Calu3 (cell line): ENCODE measurements around the gene CORO6. TPM values are rescaled to one million over a fixed set of nuclear protein-coding genes. Genes with fewer than 3 reads are reported as not detected.

Source experiments
- BruUV-seq: library from RNA; stranded (reverse); fragments of 400-500 nt; replicated peaks from 2 replicates; lab custom pipeline; 2021; lab: Mats Ljungman, UMichigan
- CTCF ChIA-PET: fragments of 300-600 bp; sonication (Branson Sonifier 250); formaldehyde crosslinking; loops from one replicate; lab custom pipeline; 2022; ENCODE audit warnings: antibody characterized with exemption; lab: Charles Lee
- DNase-seq: peaks from one replicate; pipeline ENCODE4 v3.0.0; 2022
- H3K27ac Mint-ChIP-seq: one replicate; pipeline ENCODE4 v1.8.0; 2022; ENCODE audit warnings: mixed read lengths; ENCODE audit not compliant: unreplicated experiment
- H3K27me3 Mint-ChIP-seq: one replicate; pipeline ENCODE4 v1.8.0; 2022; ENCODE audit warnings: mixed read lengths; ENCODE audit not compliant: unreplicated experiment
- H3K36me3 Mint-ChIP-seq: one replicate; pipeline ENCODE4 v1.8.0; 2022; ENCODE audit warnings: mild to moderate bottlenecking, moderate library complexity, mixed read lengths; ENCODE audit not compliant: insufficient read depth, unreplicated experiment
- H3K4me1 Mint-ChIP-seq: one replicate; pipeline ENCODE4 v1.8.0; 2022; ENCODE audit warnings: mild to moderate bottlenecking, low read depth, mixed read lengths; ENCODE audit not compliant: unreplicated experiment
- H3K4me3 Mint-ChIP-seq: one replicate; pipeline ENCODE4 v1.8.0; 2022; ENCODE audit warnings: mild to moderate bottlenecking, low read depth, moderate library complexity, mixed read lengths; ENCODE audit not compliant: unreplicated experiment
- H3K9me3 Mint-ChIP-seq: one replicate; pipeline ENCODE4 v1.8.0; 2022; ENCODE audit warnings: low read depth, mixed read lengths; ENCODE audit not compliant: unreplicated experiment
- CTCF ChIP-seq: fragments of 200-600 bp; IDR thresholded peaks from one replicate; pipeline ENCODE4 v1.8.0; 2022; ENCODE audit warnings: antibody characterized with exemption; ENCODE audit not compliant: unreplicated experiment
- intact Hi-C: fragments of 100-400 bp; cut with micrococcal nuclease; formaldehyde crosslinking; loops from one replicate; pipeline ENCODE4 v1.10.0; 2022; ENCODE audit not compliant: unreplicated experiment
- total RNA-seq: library from RNA; stranded (reverse); gene quantifications from 2 replicates; pipeline ENCODE4 v1.2.3, GENCODE V29; 2022

The CORO6 gene
- total RNA-seq, 1 experiment from 2014 or later, result 0.47 TPM

GRCh38 chr17:29611351-29612093 is 11.2 kb downstream of the CORO6 start:
- BruUV-seq, result no TSS peak
- intact Hi-C loops, result no loop called here
- DNase-seq, result no peak
- Mint-ChIP-seq H3K4me3 (no peak overlapping the region), H3K27ac (no peak overlapping the region), H3K36me3 (peaks cover 11% of the 10 kb centered on the region), H3K4me1 (peaks cover 14% of the 10 kb centered on the region), H3K27me3 (peaks cover 15% of the 10 kb centered on the region), H3K9me3 (no peaks in the 10 kb centered on the region)
- no peak for TF ChIP-seq CTCF
- CTCF ChIA-PET, result no interaction called here

- H3K27ac Mint-ChIP-seq, result no peak overlapping the region
- CTCF ChIA-PET, result no interaction called here
- no peaks in the 10 kb centered on the region for H3K9me3 Mint-ChIP-seq
- BruUV-seq, result no TSS peak
- no peak overlapping the region for H3K4me3 Mint-ChIP-seq
- intact Hi-C loops, result no loop called here
- H3K4me1 Mint-ChIP-seq, result peaks cover 7% of the 10 kb centered on the region
- DNase-seq, result no peak
- peaks cover 4% of the 10 kb centered on the region for H3K27me3 Mint-ChIP-seq
- no peak for TF ChIP-seq CTCF
- peaks cover 5% of the 10 kb centered on the region for H3K36me3 Mint-ChIP-seq
These were observed 12.3 kb downstream of the CORO6 start for GRCh38 chr17:29610395-29610794.

- no peak for DNase-seq
- Mint-ChIP-seq H3K36me3 (no peaks in the 10 kb centered on the region), H3K4me1 (no peaks in the 10 kb centered on the region), H3K27ac (no peak overlapping the region), H3K4me3 (no peak overlapping the region), H3K27me3 (no peaks in the 10 kb centered on the region), H3K9me3 (no peaks in the 10 kb centered on the region)
- intact Hi-C loops, result no loop called here
- no peak for TF ChIP-seq CTCF
- CTCF ChIA-PET, result interaction anchor here (1.9 kb wide), 1 partner anchor 8 kb away, joined by 5 read pairs; no protein-coding TSS in a partner anchor
- no TSS peak for BruUV-seq
These were observed 13.7 kb downstream of the CORO6 start for GRCh38 chr17:29608986-29609385.

GRCh38 chr17:29607557-29608195 is 15.0 kb downstream of the CORO6 start:
- DNase-seq, result no peak
- BruUV-seq, result no TSS peak
- Mint-ChIP-seq H3K4me1 (no peaks in the 10 kb centered on the region), H3K36me3 (no peaks in the 10 kb centered on the region), H3K9me3 (no peaks in the 10 kb centered on the region), H3K27me3 (no peaks in the 10 kb centered on the region), H3K4me3 (no peak overlapping the region), H3K27ac (no peak overlapping the region)
- intact Hi-C loops, result no loop called here
- CTCF ChIA-PET, result interaction anchor here (1.9 kb wide), 1 partner anchor 10 kb away, joined by 5 read pairs; no protein-coding TSS in a partner anchor
- TF ChIP-seq CTCF, result no peak
